ENCODE data around the gene SHE. TPM values are rescaled to one million over a fixed set of nuclear protein-coding genes. Genes with fewer than 3 reads are reported as not detected.

SHE gene
- total RNA-seq, 4 donors from 2014 or later, result 5.0 to 6.9 (median 6.2) TPM

- peaks cover 5 to 14% of the 10 kb centered on the region in 2 donors for H3K4me1 ChIP-seq
- TF ChIP-seq CTCF (IDR thresholded peaks at IDR 0.05 in 4 of 5, conservative IDR thresholded peaks at IDR 0.05 in 1 of 5) (no peak), POLR2A (IDR thresholded peaks at IDR 0.05) (no peak)
- in situ Hi-C loops (cut with MboI; ENCODE audit: low sequenced_read_pairs in 4 of 4), result no loop called here
- H3K27me3 ChIP-seq, result peaks cover 23 to 33% (median 27%) of the 10 kb centered on the region in 3 donors
- ATAC-seq (peak; percentile 48 to 54), DNase-seq (peak in 1 of 2 donors; percentile 22)
- no peaks in the 10 kb centered on the region for H3K36me3 ChIP-seq
- intact Hi-C loops (cut with DNase I; ENCODE audit: low total_unique reads), result no loop called here
- H3K27ac ChIP-seq, result peak overlapping the region in 3 of 4 donors; percentile 50 to 68 (median 60)
- peak overlapping the region in 1 of 4 donors; percentile 4 for H3K4me3 ChIP-seq
- no peaks in the 10 kb centered on the region for H3K9me3 ChIP-seq
These were observed 5.0 kb downstream of the SHE start for GRCh38 chr1:154497026-154497806.

GRCh38 chr1:154496383-154496782 is 5.8 kb downstream of the SHE start:
- DNase-seq (no peak), ATAC-seq (no peak)
- Histone ChIP-seq H3K27me3 (peaks cover 18 to 27% (median 24%) of the 10 kb centered on the region in 3 donors), H3K27ac (peak overlapping the region in 3 of 4 donors; percentile 50 to 68 (median 60)), H3K4me3 (peak overlapping the region in 1 of 4 donors; percentile 4), H3K9me3 (no peaks in the 10 kb centered on the region), H3K36me3 (no peaks in the 10 kb centered on the region), H3K4me1 (peaks cover 5 to 12% of the 10 kb centered on the region in 2 donors)
- TF ChIP-seq POLR2A (IDR thresholded peaks at IDR 0.05) (no peak), CTCF (IDR thresholded peaks at IDR 0.05 in 4 of 5, conservative IDR thresholded peaks at IDR 0.05 in 1 of 5) (no peak)
- intact Hi-C loops (cut with DNase I; ENCODE audit: low total_unique reads), result no loop called here
- in situ Hi-C loops (cut with MboI; ENCODE audit: low sequenced_read_pairs in 4 of 4), result no loop called here

GRCh38 chr1:154495496-154496273 is 6.5 kb downstream of the SHE start:
- in situ Hi-C loops (cut with MboI; ENCODE audit: low sequenced_read_pairs in 4 of 4), result no loop called here
- H3K9me3 ChIP-seq, result no peaks in the 10 kb centered on the region
- peaks cover 0 to 14% of the 10 kb centered on the region in 2 donors for H3K4me1 ChIP-seq
- H3K36me3 ChIP-seq, result no peaks in the 10 kb centered on the region
- H3K27me3 ChIP-seq, result peaks cover 13 to 20% (median 17%) of the 10 kb centered on the region in 3 donors
- H3K27ac ChIP-seq, result peak overlapping the region; percentile 18 to 68 (median 55)
- intact Hi-C loops (cut with DNase I; ENCODE audit: low total_unique reads), result no loop called here
- no peak for TF ChIP-seq CTCF (IDR thresholded peaks at IDR 0.05 in 4 of 5, conservative IDR thresholded peaks at IDR 0.05 in 1 of 5)
- no peak for TF ChIP-seq POLR2A (IDR thresholded peaks at IDR 0.05)
- no peak for DNase-seq
- H3K4me3 ChIP-seq, result no peak overlapping the region
- ATAC-seq, result no peak

- peak overlapping the region in 3 of 4 donors; percentile 44 to 68 (median 56) for H3K27ac ChIP-seq
- peaks cover 0 to under 1% (median 0%) of the 10 kb centered on the region in 3 donors for H3K27me3 ChIP-seq
- H3K9me3 ChIP-seq, result no peaks in the 10 kb centered on the region
- peak; percentile 60 to 67 for ATAC-seq
- H3K4me3 ChIP-seq, result no peak overlapping the region
- peaks cover 0 to 14% of the 10 kb centered on the region in 2 donors for H3K4me1 ChIP-seq
- intact Hi-C loops (cut with DNase I; ENCODE audit: low total_unique reads), result no loop called here
- DNase-seq, result no peak
- in situ Hi-C loops (cut with MboI; ENCODE audit: low sequenced_read_pairs in 4 of 4), result no loop called here
- no peaks in the 10 kb centered on the region for H3K36me3 ChIP-seq
- no peak for TF ChIP-seq POLR2A (IDR thresholded peaks at IDR 0.05)
- no peak for TF ChIP-seq CTCF (IDR thresholded peaks at IDR 0.05 in 4 of 5, conservative IDR thresholded peaks at IDR 0.05 in 1 of 5)
These were observed 8.9 kb downstream of the SHE start for GRCh38 chr1:154493276-154493675.

Measured in gastrocnemius medialis (tissue), 4 donors.